ENCODE measurements around the gene MT1X. TPM values are rescaled to one million over a fixed set of nuclear protein-coding genes. Genes with fewer than 3 reads are reported as not detected.
"Not testable (repeated sequence)": the region's sequence is repeated elsewhere in the genome, so short reads cannot be mapped to it uniquely, and the experiment has no call there.

The MT1X gene
- polyA plus RNA-seq, 3 donors, result 24.8 to 30.2 (median 27.0) TPM

DNA sequence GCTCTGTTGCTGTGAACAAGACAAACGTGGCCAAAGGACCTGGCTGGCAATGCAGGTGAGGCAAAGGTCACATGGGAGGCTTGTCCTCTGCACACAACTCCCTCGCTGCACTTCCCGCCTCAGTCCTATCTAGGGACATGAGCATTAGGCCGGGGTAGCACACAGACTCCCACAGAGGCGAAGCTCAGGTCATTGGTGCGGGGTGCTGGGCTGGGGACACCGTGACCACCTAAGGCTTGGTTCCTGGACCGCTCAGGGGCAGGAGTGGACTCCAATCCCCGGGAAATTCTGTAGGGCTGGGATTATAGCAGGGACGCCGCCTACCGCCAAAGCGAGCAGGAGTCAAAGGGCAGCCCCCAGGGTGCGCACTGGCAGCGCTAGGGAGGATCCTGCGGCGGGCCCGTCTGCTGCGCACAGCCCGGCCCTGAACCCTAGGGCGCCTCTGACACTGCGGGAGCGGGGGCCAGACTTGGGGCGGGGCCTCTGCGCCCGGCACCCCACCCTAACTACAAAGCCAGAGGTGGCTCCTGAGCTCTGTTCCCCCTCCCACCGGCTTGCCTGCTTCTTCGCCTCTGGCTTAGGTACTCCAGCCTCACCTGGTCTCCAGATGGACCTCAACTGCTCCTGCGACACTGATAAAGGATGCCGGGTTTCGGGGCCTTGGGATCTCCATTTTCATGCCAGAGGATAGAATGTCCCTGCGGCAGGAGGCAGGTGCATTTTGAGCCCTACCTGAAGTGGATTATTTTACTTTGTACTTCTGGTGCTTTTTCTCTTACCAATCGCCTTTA, 34.4 kb upstream of the MT1X start:
- DNase-seq (ENCODE audit: extremely low read depth in 1 of 11, low read depth in 9 of 11, low spot score in 4 of 11), result no peak

DNA sequence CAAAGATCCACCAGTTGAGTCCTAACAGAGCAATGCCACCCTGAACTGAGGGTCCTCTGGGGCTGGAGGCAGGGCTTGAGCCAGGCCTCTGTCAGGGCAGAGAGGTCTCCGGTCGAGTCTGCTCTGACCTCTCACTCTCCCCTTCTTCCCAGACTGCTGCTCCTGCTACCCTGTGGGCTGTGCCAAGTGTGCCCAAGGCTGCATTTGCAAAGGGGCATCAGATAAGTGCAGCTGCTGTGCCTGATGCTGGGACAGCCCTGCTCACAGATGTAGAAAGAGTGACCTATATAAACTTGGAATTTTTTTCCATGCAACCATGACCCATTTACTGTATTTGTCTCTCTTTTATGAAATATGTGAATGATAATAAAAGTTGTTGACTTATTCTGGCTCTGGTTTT, 33.0 kb upstream of the MT1X start:
- DNase-seq (ENCODE audit: extremely low read depth in 1 of 11, low read depth in 9 of 11, low spot score in 4 of 11), result no peak

DNA sequence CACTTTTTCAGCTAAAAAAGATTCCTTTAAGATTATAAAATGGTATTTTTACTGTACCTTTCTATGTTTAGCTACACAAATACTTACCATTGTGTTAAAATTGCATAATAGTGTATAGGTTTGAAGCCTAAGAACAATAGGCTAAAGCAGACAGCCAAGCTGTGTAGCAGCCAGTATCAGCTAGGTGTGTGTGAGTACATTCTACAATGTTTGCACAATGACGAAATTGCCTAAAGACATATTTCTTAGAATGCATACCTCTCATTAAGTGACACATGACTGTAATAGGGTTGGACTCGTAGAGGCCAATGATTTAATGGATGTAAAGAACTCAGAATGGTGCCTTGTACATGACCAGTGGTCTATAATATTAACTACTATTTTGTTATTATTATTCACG, 32.5 kb upstream of the MT1X start:
- no peak for DNase-seq (ENCODE audit: extremely low read depth in 1 of 11, low read depth in 9 of 11, low spot score in 4 of 11)

DNA sequence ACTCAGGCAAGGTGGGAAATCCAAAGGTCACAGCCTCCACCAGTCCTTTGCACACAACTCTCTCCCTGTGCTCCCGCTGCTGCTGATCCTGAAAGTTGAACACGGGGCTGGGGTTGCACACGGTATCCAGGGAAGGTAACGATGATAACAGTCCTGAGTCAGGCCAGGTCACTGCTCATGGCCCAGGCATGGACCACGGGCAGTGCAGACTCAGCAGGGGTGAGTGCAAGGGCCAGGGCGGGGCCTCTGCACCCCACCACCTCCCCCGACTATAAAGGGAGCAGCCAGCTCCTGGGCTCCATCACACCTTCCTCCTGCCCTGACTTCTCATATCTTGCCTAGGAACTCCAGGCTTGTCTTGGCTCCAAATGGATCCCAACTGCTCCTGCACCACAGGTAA, 30.7 kb upstream of the MT1X start, which contains the start of gene MT1B:
MT1B (plus strand) TSS at position 301 of the 400 bp plus-strand sequence; CDS start at position 369, 68 bp downstream.
- DNase-seq (ENCODE audit: extremely low read depth in 1 of 11, low read depth in 9 of 11, low spot score in 4 of 11), result no peak

DNA sequence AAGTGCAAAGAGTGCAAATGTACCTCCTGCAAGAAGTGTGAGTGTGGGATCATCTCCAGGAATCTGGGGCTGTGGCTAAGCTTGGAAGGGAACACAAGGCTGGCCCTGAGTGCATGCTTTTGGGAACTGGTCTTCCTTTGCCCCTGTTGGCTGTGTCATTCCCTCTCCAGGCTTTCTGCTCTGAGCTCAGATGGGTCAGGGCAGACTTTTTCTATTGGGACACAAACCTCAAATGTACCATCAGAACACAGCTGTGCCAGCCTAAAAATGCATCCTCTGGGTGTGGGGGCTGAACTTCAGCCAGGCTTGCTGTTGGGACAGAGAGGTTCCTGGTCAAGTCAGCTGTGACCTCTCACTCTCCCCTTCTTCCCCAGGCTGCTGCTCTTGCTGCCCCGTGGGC, 29.7 kb upstream of the MT1X start:
- no peak for DNase-seq (ENCODE audit: extremely low read depth in 1 of 11, low read depth in 9 of 11, low spot score in 4 of 11)

DNA sequence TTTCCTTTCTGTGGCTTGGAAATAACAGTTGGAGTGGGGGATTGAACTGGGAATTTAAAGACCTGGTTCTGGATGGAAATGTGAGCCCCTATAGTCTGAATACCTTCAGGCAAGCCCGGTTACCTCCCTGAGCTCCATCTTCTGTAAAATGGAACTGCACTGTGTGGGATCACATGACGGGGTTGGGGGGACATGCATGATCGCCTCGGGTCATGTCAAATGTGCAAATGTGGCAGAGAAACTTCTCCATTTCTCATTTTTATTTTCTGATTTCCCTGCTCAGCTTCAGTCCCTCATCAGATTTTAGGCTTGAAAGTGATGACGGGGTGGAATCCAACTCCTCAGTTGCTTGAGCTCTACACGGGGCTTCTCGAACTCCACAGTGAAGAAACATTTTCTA, 29.1 kb upstream of the MT1X start:
- DNase-seq (ENCODE audit: extremely low read depth in 1 of 11, low read depth in 9 of 11, low spot score in 4 of 11), result no peak

DNA sequence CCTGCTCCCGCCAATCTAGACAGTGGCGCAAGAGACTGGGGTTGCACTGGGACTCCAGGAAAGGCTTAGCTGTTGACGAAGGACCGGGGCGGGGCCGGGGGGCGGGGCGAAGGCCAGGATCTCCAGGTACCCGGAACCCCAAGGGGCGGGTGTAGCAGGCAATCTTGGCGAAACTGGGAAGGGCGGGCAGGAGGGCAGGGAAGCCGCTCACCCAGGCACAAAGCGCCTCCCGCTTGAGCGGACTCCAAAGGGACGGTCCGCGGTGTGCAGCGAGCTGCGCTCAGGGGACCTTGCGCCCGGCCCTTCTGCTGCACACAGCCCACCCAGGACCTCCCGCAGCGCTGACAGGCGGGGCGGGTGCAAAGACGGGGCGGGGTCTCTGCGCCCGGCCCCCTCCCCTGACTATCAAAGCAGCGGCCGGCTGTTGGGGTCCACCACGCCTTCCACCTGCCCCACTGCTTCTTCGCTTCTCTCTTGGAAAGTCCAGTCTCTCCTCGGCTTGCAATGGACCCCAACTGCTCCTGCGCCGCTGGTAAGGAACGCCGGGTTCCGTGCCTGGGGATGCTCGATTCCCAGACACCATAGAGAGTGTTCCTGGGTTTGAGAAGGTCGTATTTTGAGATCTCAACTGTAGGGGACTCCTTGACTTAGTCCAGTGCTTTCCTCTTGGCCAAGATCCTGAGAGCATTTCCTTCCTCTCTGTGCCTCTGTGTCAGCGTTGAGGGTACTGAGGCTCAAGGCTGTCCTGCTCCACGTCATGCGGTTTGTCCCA, 24.5 kb upstream of the MT1X start, which contains the start of gene MT1F:
MT1F (plus strand) TSS at position 405 of the 772 bp plus-strand sequence; CDS start at position 505, 100 bp downstream.
- DNase-seq (ENCODE audit: extremely low read depth in 1 of 11, low read depth in 9 of 11, low spot score in 4 of 11), result peak in 6 of 11 donors; percentile 33 to 79 (median 52)

DNA sequence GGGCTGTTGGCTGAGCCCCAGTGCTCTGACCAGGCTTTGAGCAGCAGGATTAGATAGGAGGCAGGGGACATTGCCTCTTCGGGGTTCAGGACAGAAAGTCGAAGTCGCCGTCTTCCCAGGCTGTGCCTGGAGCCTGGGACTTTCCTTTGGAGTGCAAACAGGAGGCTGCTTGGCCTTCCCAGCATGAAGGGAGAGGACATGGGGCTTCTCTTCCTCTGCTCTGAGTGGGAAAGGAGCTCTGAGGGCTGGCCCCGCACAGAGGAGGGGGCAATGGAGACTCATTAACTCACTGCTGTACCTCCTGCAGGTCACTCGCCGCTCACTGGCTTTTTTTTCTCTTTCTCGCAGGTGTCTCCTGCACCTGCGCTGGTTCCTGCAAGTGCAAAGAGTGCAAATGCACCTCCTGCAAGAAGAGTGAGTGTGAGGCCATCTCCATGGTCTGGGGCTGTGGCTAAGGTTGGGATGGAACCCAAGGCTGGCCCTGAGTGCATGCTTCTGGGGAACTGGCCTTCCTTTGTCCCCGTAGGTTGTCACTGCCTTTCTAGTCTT, 23.9 kb upstream of the MT1X start:
- DNase-seq (ENCODE audit: extremely low read depth in 1 of 11, low read depth in 9 of 11, low spot score in 4 of 11), result no peak

DNA sequence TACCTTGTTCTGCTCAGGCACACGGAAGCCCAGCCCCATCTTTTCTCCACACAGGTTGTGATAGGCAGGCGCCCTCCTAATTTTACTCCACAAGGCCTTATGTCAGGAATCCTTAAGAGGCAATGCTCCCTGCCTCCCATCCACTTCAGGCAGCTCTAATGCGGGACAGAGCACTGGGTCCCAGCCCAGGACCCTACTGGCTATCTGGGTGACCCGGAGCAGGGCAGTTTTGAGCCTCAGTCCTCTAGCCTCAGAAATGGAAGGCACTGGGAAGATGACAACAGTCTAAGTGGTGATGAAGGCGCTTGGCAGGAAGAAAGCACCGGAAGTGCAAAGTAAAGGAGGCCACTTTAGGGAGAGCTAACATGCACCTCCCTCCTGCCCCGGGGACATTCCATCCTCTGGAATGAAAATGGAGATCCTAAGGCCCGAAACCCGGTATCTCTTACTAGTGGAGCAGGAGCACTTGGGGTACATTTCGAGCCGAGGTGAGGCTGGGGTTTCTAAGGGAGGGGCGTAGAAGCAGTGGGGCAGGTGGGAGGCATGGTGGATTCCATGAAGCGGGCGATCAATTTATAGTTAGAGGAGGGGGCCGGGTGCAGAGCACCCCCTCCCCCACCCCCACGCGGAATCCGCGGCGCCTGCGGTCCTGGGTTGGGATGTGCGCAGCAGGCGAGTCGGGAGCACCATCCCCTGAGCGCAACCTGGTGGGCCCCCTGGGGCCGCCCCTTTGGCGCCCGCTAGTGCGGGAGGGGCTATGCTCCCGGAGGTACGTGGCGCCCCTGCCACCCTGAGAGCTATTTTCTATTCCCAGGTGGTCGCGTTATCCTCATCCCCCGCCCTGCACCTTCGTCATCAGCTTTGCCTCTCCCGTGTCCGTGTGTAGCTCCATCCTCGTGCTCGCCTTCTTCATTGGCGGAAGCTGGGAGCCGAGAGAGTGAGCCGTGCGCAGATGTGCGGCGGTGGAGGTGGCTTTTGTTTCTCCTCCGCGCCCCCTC, 19.6 kb upstream of the MT1X start:
- no peak for DNase-seq (ENCODE audit: extremely low read depth in 1 of 11, low read depth in 9 of 11, low spot score in 4 of 11)

DNA sequence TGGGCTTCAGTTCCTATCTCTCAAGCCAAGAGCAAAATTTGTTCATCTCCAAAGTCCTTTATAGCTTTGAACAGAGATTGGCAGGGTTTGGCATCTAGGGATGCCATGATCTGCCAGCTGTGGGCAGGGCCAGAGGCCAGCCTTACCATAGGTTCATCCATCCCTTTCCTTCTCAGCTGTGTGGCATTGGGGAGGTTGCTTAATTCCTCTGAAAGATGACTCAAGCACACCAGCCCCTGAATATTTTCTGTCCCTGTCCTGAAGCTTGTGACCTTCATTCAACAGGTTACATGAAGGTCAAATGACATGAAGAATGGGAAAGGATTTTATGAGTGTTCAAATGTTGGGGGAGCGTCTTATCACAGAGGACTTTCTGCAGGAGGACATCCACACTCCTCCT, 17.8 kb upstream of the MT1X start:
- no peak for DNase-seq (ENCODE audit: extremely low read depth in 1 of 11, low read depth in 9 of 11, low spot score in 4 of 11)

DNA sequence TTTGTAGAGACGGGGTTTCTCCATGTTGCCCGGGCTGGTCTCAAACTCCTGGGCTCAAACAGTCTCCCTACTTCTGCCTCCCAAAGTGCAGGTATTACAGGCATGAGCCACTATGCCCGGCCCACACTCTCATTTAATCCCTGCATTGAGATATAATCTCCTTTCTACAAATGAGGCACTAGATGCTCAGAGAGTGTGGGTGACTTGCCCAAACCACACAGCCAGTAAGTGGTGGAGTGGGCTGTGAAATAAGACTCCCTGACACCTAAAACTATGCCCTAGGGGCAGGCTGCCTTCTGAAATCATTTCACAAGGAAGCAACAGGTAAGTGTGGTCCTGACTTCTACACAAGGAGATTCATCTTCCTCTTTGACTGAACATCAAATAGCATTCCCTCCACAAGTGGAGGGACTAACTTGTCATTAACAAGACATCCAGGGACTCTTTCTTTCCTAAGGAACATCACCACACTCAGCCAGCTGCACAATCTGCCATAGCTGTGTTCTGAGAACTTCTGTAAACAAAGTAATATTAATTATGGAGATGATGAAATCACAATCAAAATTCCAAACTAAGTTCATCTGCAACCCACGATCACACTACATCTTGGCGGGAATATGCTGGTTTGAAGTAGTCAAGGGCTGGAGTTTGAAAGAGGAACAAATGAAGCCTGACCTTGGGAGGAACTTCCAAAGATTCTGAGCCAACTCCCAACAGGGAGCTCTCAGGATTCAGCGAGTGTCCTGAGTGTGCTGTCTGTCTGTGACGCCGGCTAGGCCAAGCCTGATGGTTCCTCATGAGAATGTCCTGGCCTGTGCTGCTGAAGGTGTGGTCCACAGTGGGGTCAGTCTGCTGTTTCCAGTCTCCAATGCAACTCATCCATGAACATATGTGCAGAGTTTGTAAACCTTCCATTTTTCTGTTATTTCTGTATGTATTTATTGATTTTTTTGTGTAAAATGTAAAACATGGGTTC, 16.7 kb upstream of the MT1X start:
- DNase-seq (ENCODE audit: extremely low read depth in 1 of 11, low read depth in 9 of 11, low spot score in 4 of 11), result not testable (repeated sequence)

DNA sequence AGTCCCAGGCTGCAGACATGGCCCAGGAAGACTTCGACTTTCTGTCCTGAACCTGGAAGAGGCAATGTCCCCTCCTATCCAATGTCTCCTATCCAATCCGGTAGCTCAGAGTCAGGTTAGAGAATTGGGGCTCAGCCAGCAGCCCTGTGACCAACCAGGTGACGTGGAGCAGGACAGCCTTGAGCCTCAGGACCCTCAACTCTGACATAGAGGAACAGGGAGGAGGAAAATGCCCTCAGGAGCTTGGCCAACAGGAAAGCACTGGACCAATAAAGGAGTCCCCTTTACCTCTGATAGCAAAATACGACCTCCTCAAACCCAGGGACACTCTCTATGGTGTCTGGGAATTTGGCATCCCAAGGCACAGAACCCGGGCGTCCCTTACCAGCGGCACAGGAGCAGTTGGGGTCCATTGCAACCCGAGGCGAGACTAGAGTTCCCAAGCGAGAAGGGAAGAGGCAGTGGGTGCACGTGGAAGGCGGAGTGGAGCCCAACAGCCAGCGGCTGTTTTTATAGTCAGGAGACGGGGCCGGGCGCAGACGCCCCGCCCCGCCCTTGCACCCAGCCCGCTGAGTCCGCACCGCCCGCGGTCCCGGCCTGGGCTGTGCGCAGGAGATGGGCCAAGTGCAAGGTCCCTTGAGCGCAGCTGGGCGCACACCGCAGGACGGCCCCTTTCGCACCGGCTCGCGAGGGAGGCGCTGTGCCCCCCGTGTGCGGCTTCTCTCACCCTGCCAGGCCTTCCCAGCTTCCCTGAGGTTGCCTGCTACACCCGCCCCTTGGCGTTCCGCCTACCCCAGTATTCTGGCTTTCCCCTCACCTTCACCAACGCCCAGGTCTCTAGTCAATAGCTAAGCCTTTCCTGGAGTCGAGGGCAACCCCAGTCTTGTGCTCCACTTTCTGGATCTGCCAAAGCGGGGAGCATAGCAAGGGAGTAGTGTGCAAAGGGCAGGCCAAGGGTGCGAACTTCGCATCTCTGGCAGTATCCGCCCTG, 14.4 kb upstream of the MT1X start, which contains the start of gene MT1G:
MT1G (minus strand) TSS at position 485 of the 991 bp plus-strand sequence; CDS start at position 413, 72 bp downstream.
- DNase-seq (ENCODE audit: extremely low read depth in 1 of 11, low read depth in 9 of 11, low spot score in 4 of 11), result no peak

DNA sequence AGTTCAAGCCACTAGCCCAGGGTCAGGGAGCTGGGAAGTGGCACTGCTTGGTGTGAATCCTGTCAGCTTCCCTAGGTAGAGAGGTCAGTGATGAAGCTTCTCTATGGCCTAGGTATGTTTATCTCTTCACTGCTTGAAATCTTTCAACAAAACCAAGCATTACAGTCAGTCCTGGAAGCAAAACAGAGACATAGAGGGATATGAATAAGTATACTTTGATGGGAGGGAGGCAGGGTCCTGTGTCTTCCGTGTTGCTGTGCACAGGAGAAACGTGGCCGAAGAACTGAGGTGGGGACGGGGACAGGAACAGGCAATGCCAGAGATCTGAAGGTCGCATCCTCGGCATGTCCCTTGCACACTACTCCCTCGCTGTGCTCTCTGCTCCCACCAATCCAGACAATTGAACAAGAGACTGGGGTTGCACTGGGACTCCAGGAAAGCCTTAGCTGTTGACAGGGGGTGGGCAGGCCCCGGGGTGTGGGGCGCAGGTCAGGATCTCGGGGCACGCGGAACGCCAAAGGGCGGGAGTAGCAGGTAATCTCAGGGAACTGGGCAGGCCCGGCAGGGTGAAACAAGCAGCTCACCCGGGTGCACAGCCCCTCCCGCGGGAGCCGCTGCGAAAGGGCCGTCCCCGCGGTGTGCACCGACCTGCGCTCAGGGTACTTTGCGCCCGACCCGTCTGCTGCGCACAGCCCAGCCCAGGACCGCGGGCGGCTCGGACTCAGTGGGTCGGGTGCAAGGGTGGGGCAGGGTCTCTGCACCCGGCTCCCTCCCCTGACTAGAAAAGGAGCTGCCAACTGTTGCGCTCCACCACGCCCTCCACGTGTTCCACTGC, 13.0 kb upstream of the MT1X start, which contains the start of gene MT1H:
MT1H (plus strand) TSS at position 810 of the 835 bp plus-strand sequence. CDS start 71 bp downstream, outside the sequence.
- DNase-seq (ENCODE audit: extremely low read depth in 1 of 11, low read depth in 9 of 11, low spot score in 4 of 11), result no peak

DNA sequence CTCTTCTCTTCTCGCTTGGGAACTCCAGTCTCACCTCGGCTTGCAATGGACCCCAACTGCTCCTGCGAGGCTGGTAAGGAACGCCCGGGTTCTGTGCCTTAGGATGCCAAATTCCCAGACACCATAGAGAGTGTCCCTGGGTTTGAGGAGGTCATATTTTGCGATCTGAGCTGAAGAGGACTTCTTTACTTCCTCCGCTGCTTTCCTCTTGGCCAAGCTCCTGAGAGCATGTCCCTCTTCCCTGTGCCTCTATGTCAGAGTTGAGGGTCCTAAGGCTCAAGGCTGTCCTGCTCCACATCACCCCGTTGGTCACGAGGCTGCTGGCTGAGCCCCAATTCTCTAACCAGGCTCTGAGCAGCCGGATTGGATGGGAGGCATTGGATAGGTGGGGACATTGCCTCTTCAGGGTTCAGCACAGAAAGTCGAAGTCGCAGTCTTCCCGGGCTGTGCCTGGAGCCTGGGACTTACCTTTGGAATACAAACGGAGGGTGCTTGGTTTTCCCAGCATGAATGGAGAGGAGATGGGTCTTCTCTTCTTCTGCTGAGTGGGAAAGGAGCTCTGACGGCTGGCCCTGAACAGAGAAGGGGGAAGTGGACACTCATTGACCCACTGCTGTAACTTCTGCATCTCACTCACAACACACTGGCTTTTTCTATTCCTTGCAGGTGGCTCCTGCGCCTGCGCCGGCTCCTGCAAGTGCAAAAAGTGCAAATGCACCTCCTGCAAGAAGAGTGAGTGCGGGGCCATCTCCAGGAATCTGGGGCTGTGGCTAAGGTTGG, 12.2 kb upstream of the MT1X start:
- DNase-seq (ENCODE audit: extremely low read depth in 1 of 11, low read depth in 9 of 11, low spot score in 4 of 11), result no peak

DNA sequence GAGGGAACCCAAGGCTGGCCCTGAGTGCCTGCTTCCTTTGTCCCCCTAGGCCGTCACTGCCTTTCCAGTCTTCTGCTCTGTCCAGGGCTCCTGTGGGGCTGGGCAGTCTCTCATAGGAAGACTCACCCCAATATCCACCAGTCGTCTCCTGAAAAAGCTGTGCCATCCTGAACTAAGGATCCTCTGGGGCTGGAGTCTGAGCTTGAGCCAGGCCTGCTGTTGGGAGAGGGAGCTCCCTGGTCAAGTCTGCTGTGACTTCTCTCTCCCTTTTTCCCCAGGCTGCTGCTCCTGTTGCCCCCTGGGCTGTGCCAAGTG, 11.7 kb upstream of the MT1X start:
- DNase-seq (ENCODE audit: extremely low read depth in 1 of 11, low read depth in 9 of 11, low spot score in 4 of 11), result no peak

All from renal cortex interstitium (tissue), 11 donors.